ENCODE data around the gene OR7A10. TPM values are rescaled to one million over a fixed set of nuclear protein-coding genes. Genes with fewer than 3 reads are reported as not detected.

The OR7A10 gene
- total RNA-seq, 1 donor from 2014 or later = not detected

DNA sequence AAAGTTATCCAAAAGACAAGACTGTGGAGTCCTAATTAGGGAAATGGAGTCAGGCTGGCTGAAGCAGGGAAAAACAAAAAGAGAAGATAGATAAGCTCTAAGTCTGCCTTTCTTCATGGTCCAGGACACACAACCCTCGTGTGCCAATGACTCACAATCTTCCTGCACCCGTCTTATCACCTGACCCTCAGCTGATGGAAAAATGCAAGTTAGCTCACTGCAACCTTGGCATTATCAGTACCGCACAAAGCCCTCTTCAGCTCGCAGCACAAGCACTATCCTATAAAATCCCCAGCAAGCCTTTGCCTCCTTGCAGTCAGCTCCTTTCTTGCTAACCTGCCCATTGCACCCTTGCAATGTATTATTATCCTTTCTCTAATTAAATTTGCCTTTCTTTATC is 18.0 kb downstream of the OR7A10 start:
- Histone ChIP-seq H3K4me3 (ENCODE audit: low read depth, low read length) (no peak overlapping the region), H3K36me3 (ENCODE audit: control insufficient read depth, insufficient read depth, low read length) (no peaks in the 10 kb centered on the region), H3K27me3 (ENCODE audit: control insufficient read depth, insufficient read depth, low read length) (no peaks in the 10 kb centered on the region)
- TF ChIP-seq, protein P1, sequence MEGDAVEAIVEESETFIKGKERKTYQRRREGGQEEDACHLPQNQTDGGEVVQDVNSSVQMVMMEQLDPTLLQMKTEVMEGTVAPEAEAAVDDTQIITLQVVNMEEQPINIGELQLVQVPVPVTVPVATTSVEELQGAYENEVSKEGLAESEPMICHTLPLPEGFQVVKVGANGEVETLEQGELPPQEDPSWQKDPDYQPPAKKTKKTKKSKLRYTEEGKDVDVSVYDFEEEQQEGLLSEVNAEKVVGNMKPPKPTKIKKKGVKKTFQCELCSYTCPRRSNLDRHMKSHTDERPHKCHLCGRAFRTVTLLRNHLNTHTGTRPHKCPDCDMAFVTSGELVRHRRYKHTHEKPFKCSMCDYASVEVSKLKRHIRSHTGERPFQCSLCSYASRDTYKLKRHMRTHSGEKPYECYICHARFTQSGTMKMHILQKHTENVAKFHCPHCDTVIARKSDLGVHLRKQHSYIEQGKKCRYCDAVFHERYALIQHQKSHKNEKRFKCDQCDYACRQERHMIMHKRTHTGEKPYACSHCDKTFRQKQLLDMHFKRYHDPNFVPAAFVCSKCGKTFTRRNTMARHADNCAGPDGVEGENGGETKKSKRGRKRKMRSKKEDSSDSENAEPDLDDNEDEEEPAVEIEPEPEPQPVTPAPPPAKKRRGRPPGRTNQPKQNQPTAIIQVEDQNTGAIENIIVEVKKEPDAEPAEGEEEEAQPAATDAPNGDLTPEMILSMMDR (IDR thresholded peaks at IDR 0.05; ENCODE audit: insufficient read depth, low read length, poor library complexity, severe bottlenecking) = no peak
- DNase-seq (ENCODE audit: low read depth) = no peak

DNA sequence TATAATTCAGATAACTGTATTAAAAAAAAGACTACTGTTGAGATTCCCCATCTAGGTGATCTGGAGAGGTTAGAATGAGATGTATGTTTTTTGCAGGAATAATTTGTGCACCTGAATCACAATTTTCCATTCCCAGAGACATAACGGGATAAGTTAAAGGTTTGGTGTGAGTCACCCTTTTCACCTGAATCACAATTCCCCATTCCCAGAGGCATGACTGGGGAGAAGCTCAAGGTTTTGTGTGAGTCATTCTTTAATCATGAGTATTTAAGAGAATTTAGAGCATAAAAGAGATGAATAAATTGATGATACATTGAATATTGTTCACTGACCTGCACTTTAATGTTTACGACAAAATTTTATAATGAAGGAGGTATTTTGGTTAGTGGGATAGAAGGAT is 22.7 kb downstream of the OR7A10 start:
- no peaks in the 10 kb centered on the region for H3K36me3 ChIP-seq (ENCODE audit: control insufficient read depth, insufficient read depth, low read length)
- no peak for DNase-seq (ENCODE audit: low read depth)
- TF ChIP-seq, protein P1 (IDR thresholded peaks at IDR 0.05; ENCODE audit: insufficient read depth, low read length, poor library complexity, severe bottlenecking) = no peak
- H3K27me3 ChIP-seq (ENCODE audit: control insufficient read depth, insufficient read depth, low read length) = no peaks in the 10 kb centered on the region
- no peak overlapping the region for H3K4me3 ChIP-seq (ENCODE audit: low read depth, low read length)

DNA sequence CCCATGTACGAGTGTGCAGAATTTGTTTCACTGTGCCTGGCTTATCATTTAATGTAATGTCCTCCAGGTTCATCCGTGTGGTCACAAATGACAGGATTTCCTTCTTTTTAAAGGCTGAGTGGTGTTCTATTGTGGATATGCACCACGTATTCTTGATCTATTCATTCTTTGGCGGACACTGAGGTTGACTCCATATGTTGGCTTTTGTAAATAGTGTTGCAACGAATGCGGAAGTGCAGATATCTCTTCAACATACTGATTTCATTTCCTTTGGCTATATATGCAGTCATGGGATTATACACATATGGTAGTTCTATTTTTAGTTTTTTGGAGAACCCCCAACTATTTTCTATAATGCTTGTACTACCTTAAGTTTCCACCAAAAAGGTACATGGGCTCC is 26.8 kb downstream of the OR7A10 start:
- no peak for DNase-seq (ENCODE audit: low read depth)
- TF ChIP-seq, protein P1 (IDR thresholded peaks at IDR 0.05; ENCODE audit: insufficient read depth, low read length, poor library complexity, severe bottlenecking) = no peak
- H3K27me3 ChIP-seq (ENCODE audit: control insufficient read depth, insufficient read depth, low read length) = no peaks in the 10 kb centered on the region

DNA sequence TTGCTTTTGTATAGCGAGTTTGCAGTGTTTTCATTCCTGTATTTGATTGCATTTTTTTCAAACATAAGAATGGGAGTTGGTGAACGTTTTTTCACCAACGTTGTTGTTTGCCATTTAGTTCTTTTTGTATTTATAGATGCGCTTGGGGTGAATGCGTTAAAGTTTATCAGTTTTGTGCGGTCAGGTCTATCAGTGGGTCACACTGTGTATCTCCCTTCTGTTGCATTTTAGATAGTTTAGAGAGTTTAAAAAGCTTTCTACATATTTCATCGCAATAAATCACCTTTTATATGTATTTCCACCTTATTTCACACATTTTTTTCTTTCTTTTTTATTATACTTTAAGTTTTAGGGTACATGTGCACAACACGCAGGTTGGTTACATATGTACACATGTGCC is 30.1 kb downstream of the OR7A10 start:
- TF ChIP-seq, protein P1 (IDR thresholded peaks at IDR 0.05; ENCODE audit: insufficient read depth, low read length, poor library complexity, severe bottlenecking) = no peak
- no peaks in the 10 kb centered on the region for H3K36me3 ChIP-seq (ENCODE audit: control insufficient read depth, insufficient read depth, low read length)

More for the DNA sequence above, 26.8 kb downstream of the OR7A10 start:
- Histone ChIP-seq H3K36me3 (ENCODE audit: control insufficient read depth, insufficient read depth, low read length) (no peaks in the 10 kb centered on the region), H3K4me3 (ENCODE audit: low read depth, low read length) (no peak overlapping the region)

DNA sequence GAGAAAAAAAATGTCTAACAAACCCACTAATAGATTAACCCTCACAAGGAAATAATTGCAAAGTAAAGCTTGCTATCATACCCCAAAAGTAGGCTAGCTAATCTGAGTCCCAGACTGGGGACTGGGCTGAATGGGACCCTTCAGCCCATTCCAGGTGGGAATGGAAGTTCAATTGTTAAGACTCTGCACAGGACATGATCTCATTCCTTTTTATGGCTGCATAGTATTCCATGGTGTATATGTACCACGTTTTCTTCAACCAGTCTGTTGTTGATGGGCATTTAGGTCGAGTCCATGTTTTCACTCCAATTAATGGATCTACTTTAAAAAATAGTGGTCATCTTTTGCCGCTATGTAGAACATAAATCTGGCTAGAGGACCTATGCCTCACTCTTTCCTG is 31.7 kb downstream of the OR7A10 start:
- no peak for DNase-seq (ENCODE audit: low read depth)
- no peaks in the 10 kb centered on the region for H3K36me3 ChIP-seq (ENCODE audit: control insufficient read depth, insufficient read depth, low read length)
- H3K27me3 ChIP-seq (ENCODE audit: control insufficient read depth, insufficient read depth, low read length) = no peaks in the 10 kb centered on the region
- TF ChIP-seq, protein P1 (IDR thresholded peaks at IDR 0.05; ENCODE audit: insufficient read depth, low read length, poor library complexity, severe bottlenecking) = no peak
- H3K4me3 ChIP-seq (ENCODE audit: low read depth, low read length) = no peak overlapping the region

More for the DNA sequence above, 30.1 kb downstream of the OR7A10 start:
- no peak for DNase-seq (ENCODE audit: low read depth)
- Histone ChIP-seq H3K27me3 (ENCODE audit: control insufficient read depth, insufficient read depth, low read length) (no peaks in the 10 kb centered on the region), H3K4me3 (ENCODE audit: low read depth, low read length) (no peak overlapping the region)

DNA sequence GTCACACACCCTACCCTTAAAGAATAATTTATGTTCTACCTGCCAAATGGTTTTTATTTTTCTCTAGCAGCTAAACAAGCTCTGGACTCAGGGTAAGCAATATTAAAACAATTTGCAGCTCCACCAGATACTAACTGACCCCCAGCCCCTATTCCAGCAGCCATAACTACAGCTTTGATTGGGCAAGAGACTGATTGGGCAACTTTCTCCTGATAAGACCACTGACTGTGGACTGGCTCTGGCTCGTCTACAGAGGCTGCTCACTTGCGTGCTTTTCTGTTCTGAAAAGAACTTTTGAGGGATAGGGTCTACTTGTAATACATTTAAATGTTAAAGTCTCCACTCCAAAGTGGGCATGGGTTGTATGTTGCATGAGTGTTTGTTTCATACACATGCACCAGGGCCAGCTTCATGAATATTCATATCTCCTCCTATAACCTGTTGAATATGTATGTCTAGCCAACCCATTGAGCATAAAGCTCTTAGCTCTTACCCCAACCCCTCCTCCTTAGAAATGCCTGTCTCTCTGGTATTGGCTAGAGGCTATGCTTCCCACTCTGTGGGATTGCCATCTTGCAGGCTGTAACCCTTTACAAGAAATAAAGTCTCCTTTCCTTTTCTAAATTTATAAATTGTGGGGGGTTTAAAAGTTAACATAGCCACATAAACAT is 33.6 kb downstream of the OR7A10 start:
- TF ChIP-seq, protein P1 (IDR thresholded peaks at IDR 0.05; ENCODE audit: insufficient read depth, low read length, poor library complexity, severe bottlenecking) = no peak
- Histone ChIP-seq H3K36me3 (ENCODE audit: control insufficient read depth, insufficient read depth, low read length) (no peaks in the 10 kb centered on the region), H3K27me3 (ENCODE audit: control insufficient read depth, insufficient read depth, low read length) (no peaks in the 10 kb centered on the region), H3K4me3 (ENCODE audit: low read depth, low read length) (no peak overlapping the region)
- DNase-seq (ENCODE audit: low read depth) = no peak
